Left ventricle myocardium inferior (tissue), 1 donor: ENCODE measurements around the gene RACGAP1. TPM values are rescaled to one million over a fixed set of nuclear protein-coding genes. Genes with fewer than 3 reads are reported as not detected.

ENCODE experiments used
- DNase-seq: peaks from one replicate; pipeline ENCODE4 v3.0.0-alpha.2; 2020
- H3K27ac ChIP-seq: fragments of 200-600 bp; replicated peaks from 2 replicates; pipeline ENCODE4 v1.8.0; 2021
- H3K27me3 ChIP-seq: fragments of 200-600 bp; 2 replicates; pipeline ENCODE4 v1.8.0; 2021; ENCODE audit warnings: low read depth
- H3K36me3 ChIP-seq: fragments of 200-600 bp; 2 replicates; pipeline ENCODE4 v1.8.0; 2021
- H3K4me1 ChIP-seq: fragments of 200-600 bp; 2 replicates; pipeline ENCODE4 v1.8.0; 2021
- H3K4me3 ChIP-seq: fragments of 200-600 bp; 2 replicates; pipeline ENCODE4 v1.8.0; 2021; ENCODE audit warnings: mild to moderate bottlenecking, moderate library complexity
- H3K9me3 ChIP-seq: fragments of 200-600 bp; replicated peaks from 2 replicates; pipeline ENCODE4 v1.8.0; 2021
- CTCF ChIP-seq: fragments of 200-600 bp; IDR thresholded peaks from 2 replicates; pipeline ENCODE4 v1.8.0; 2021; ENCODE audit warnings: antibody characterized with exemption, mild to moderate bottlenecking, borderline replicate concordance
- intact Hi-C: fragments of 100-400 bp; cut with micrococcal nuclease; formaldehyde crosslinking; loops from one replicate; pipeline ENCODE4 v1.11.0; 2022
- total RNA-seq: library from RNA; stranded (reverse); fragmentation: NEBNext Ultra II Directional; extraction: Animal tissue kit (Norgen Biotek cat#: 25700); gene quantifications from one replicate; pipeline ENCODE4 v1.2.1, GENCODE V29; 2021
- donor health status: DM: no; HTN: yes; CAD: no; lungs with severe emphysema.

RACGAP1 gene
- total RNA-seq, 1 donor from 2014 or later: 5.4 TPM

- peak; percentile 71 for DNase-seq
- H3K4me3 ChIP-seq: no peak overlapping the region
- peaks cover 45% of the 10 kb centered on the region for H3K4me1 ChIP-seq
- intact Hi-C loops: no loop called here
- H3K27me3 ChIP-seq: peaks cover 62% of the 10 kb centered on the region
- H3K36me3 ChIP-seq: no peaks in the 10 kb centered on the region
- H3K9me3 ChIP-seq: no peaks in the 10 kb centered on the region
- no peak for TF ChIP-seq CTCF
- H3K27ac ChIP-seq: peak overlapping the region; percentile 42
Observed at GRCh38 chr12:49962861-49963765, 62.2 kb downstream of the RACGAP1 start.

- no peak overlapping the region for H3K27ac ChIP-seq
- H3K9me3 ChIP-seq: no peaks in the 10 kb centered on the region
- no peaks in the 10 kb centered on the region for H3K36me3 ChIP-seq
- no peak for TF ChIP-seq CTCF
- intact Hi-C loops: no loop called here
- H3K4me3 ChIP-seq: no peak overlapping the region
- no peak for DNase-seq
- peaks cover 37% of the 10 kb centered on the region for H3K4me1 ChIP-seq
- peaks cover 60% of the 10 kb centered on the region for H3K27me3 ChIP-seq
Observed at GRCh38 chr12:49961993-49962764, 63.1 kb downstream of the RACGAP1 start.

GRCh38 chr12:49961111-49961922, 64.0 kb downstream of the RACGAP1 start, which contains the start of gene AQP5:
Gene AQP5, plus strand, starts transcription at chr12:49961872. Its CDS starts 146 bp downstream, at chr12:49962018.
- Histone ChIP-seq H3K9me3 (no peaks in the 10 kb centered on the region), H3K4me3 (peak within 1 kb of the TSS; percentile 61), H3K36me3 (no peaks in the 10 kb centered on the region), H3K27me3 (peaks cover 68% of the 10 kb centered on the region), H3K27ac (no peak within 1 kb of the TSS), H3K4me1 (peaks cover 32% of the 10 kb centered on the region)
- TF ChIP-seq CTCF: no peak
- intact Hi-C loops: no loop called here
- no peak for DNase-seq

- Histone ChIP-seq H3K27ac (no peak overlapping the region), H3K27me3 (peaks cover 75% of the 10 kb centered on the region), H3K4me3 (peak overlapping the region; percentile 61), H3K9me3 (no peaks in the 10 kb centered on the region), H3K36me3 (no peaks in the 10 kb centered on the region), H3K4me1 (peaks cover 32% of the 10 kb centered on the region)
- TF ChIP-seq CTCF: no peak
- DNase-seq: no peak
- intact Hi-C loops: no loop called here
Observed at GRCh38 chr12:49960474-49961110, 64.7 kb downstream of the RACGAP1 start.
